Cardiac fibroblast (primary cell): Measurements from ENCODE around the gene SLC38A9.

ENCODE experiments used
- DNase-seq, 2 donors: peaks; one replicate each; pipeline versions ENCODE4 v3.0.0 to v3.0.0-alpha.2; 2010; ENCODE audit warnings: low read depth in 2 of 2
- H3K4me3 ChIP-seq, 2 donors: replicated peaks in 1 of 2; 1 replicate in 1 of 2; 2 replicates in 1 of 2; pipeline ENCODE4 v1.5.1; 2011; ENCODE audit warnings: low read depth in 2 of 2, low read length in 2 of 2, mild to moderate bottlenecking in 2 of 2, moderate library complexity in 1 of 2
- TF ChIP-seq, protein P1 (sequence below): IDR thresholded peaks from one replicate; pipeline ENCODE4 v1.5.1; 2011; ENCODE audit warnings: low read depth, mild to moderate bottlenecking, low read length, inconsistent platforms

Gene SLC38A9

DNA sequence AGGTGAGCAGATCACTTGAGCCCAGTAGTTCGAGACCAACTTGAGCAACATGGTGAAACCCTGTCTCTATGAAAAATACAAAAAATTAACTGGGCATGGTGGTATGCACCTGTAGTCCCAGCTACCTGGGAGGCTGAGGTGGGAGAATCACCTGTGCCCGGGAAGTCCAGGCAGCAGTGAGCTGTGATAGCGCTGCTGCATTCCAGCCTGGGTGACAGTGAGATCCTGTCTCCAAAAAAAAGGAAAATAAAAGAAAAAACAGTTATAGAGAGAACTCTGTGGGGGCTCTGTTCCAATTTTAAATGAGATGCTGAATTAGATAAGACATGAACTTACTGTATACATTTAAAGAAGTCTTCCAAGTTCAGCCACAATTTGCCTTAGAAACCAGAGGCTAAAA, 44.2 kb downstream of the SLC38A9 start:
- TF ChIP-seq, protein P1, sequence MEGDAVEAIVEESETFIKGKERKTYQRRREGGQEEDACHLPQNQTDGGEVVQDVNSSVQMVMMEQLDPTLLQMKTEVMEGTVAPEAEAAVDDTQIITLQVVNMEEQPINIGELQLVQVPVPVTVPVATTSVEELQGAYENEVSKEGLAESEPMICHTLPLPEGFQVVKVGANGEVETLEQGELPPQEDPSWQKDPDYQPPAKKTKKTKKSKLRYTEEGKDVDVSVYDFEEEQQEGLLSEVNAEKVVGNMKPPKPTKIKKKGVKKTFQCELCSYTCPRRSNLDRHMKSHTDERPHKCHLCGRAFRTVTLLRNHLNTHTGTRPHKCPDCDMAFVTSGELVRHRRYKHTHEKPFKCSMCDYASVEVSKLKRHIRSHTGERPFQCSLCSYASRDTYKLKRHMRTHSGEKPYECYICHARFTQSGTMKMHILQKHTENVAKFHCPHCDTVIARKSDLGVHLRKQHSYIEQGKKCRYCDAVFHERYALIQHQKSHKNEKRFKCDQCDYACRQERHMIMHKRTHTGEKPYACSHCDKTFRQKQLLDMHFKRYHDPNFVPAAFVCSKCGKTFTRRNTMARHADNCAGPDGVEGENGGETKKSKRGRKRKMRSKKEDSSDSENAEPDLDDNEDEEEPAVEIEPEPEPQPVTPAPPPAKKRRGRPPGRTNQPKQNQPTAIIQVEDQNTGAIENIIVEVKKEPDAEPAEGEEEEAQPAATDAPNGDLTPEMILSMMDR, result no peak
- no peak for DNase-seq
- no peak overlapping the region for H3K4me3 ChIP-seq

DNA sequence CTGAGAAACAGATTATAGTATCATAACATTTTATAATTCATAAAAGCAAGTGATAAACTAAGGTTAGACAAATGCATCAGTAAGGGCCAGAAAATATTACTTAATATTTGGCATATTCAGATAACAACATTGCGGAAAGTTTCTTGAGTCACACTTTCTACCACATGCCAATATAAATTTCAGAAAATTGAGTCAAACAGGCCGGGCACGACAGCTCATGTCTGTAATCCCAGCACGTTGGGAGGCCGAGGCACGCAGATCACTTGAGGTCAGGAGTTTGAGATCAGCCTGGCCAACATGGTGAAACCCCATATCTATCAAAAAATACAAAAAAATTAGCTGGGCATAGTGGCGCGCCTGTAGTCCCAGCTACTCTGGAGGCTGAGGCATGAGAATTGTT, 47.1 kb downstream of the SLC38A9 start:
- no peak overlapping the region for H3K4me3 ChIP-seq
- DNase-seq, result peak; percentile 35 to 44
- TF ChIP-seq, protein P1, result no peak

- TF ChIP-seq, protein P1, result no peak
- no peak for DNase-seq
- H3K4me3 ChIP-seq, result no peak overlapping the region
These were observed 54.7 kb downstream of the SLC38A9 start for GRCh38 chr5:55657443-55657842.

- peak; percentile 37 to 77 for DNase-seq
- TF ChIP-seq, protein P1, result no peak
These were observed 61.7 kb downstream of the SLC38A9 start for GRCh38 chr5:55650386-55650785.

DNA sequence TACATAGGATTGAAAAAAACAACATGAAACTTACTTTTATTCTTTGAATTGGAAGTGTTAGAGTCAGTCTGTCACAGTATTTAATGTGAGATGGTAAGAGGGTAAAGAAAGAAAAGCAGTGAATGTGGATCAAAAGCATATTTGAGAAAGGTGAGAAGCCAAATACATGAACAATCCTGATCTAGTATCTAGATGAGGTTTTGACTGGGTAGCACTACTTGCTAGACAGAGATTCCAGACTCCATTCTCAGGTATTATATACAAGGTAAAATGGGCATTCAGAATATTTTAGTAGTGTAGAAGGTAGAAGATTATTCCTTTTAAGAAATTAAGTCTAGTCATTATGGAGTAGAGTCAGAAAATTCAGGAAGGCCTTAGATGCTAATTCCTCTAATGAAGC, 62.2 kb downstream of the SLC38A9 start:
- DNase-seq, result no peak
- TF ChIP-seq, protein P1, result no peak
- no peak overlapping the region for H3K4me3 ChIP-seq

More at GRCh38 chr5:55650386-55650785, 61.7 kb downstream of the SLC38A9 start:
- H3K4me3 ChIP-seq, result no peak overlapping the region

DNA sequence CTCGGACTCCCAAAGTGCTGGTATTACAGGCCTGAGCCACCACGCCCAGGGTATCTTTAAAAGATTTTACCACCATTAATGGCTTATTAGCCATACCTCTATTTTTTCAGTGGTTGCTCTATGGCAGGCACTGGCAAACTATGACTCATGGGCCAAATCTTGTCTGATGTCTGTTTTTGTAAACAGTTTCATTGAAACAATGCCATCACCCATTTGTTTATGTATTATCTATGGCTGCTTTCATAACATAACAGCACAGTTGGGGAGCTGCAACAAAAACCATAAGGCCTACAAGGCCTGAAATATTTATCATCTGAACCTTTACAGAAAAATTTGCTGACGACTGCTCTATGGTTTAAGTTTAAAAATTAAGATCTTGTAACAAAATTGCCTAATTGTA, 66.8 kb downstream of the SLC38A9 start:
- no peak overlapping the region for H3K4me3 ChIP-seq
- DNase-seq, result peak; percentile 73
- TF ChIP-seq, protein P1, result no peak

GRCh38 chr5:55638455-55638854, 73.7 kb downstream of the SLC38A9 start:
- TF ChIP-seq, protein P1, result no peak
- DNase-seq, result peak; percentile 43 to 69
- no peak overlapping the region for H3K4me3 ChIP-seq
